C4-2B (cell line): Measurements from ENCODE around the gene STAG1.

Experiments
- H3K27ac ChIP-seq: fragments of 450-650 bp; 2 replicates; pipeline ENCODE4 v1.5.1; 2017
- CTCF ChIP-seq: fragments of 450-650 bp; conservative IDR thresholded peaks from 2 replicates; pipeline ENCODE4 v1.5.1; 2017; ENCODE audit warnings: mild to moderate bottlenecking
- ZFX ChIP-seq: fragments of 450-650 bp; IDR thresholded peaks from 2 replicates; pipeline ENCODE4 v1.6.1; 2017

STAG1 gene

GRCh38 chr3:136404056-136404455 lies 348.1 kb downstream of the STAG1 start:
- no peak overlapping the region for H3K27ac ChIP-seq
- TF ChIP-seq ZFX, result no peak
- no peak for TF ChIP-seq CTCF

- no peak overlapping the region for H3K27ac ChIP-seq
- TF ChIP-seq ZFX (no peak), CTCF (no peak)
Observed at GRCh38 chr3:136396916-136397315, 355.3 kb downstream of the STAG1 start.

GRCh38 chr3:136390574-136390973 lies 361.6 kb downstream of the STAG1 start:
- H3K27ac ChIP-seq, result no peak overlapping the region
- TF ChIP-seq ZFX (no peak), CTCF (no peak)

GRCh38 chr3:136387031-136387430 lies 365.1 kb downstream of the STAG1 start:
- TF ChIP-seq CTCF (no peak), ZFX (no peak)
- no peak overlapping the region for H3K27ac ChIP-seq

GRCh38 chr3:136385457-136385856 lies 366.7 kb downstream of the STAG1 start:
- H3K27ac ChIP-seq, result no peak overlapping the region
- TF ChIP-seq CTCF (no peak), ZFX (no peak)

GRCh38 chr3:136381051-136381450 lies 371.1 kb downstream of the STAG1 start:
- TF ChIP-seq CTCF (no peak), ZFX (no peak)

GRCh38 chr3:136380530-136380929 lies 371.6 kb downstream of the STAG1 start:
- TF ChIP-seq CTCF, result no peak
- TF ChIP-seq ZFX, result no peak
- H3K27ac ChIP-seq, result no peak overlapping the region

More at GRCh38 chr3:136381051-136381450, 371.1 kb downstream of the STAG1 start:
- no peak overlapping the region for H3K27ac ChIP-seq
